Measurements from ENCODE around the gene KRTAP5-10.
"Not testable (repeated sequence)": the region's sequence is repeated elsewhere in the genome, so short reads cannot be mapped to it uniquely, and the experiment has no call there.

KRTAP5-10 gene, protein sequence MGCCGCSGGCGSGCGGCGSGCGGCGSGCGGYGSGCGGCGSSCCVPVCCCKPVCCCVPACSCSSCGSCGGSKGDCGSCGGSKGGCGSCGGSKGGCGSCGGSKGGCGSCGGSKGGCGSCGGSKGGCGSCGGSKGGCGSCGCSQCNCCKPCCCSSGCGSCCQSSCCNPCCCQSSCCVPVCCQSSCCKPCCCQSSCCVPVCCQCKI

DNA sequence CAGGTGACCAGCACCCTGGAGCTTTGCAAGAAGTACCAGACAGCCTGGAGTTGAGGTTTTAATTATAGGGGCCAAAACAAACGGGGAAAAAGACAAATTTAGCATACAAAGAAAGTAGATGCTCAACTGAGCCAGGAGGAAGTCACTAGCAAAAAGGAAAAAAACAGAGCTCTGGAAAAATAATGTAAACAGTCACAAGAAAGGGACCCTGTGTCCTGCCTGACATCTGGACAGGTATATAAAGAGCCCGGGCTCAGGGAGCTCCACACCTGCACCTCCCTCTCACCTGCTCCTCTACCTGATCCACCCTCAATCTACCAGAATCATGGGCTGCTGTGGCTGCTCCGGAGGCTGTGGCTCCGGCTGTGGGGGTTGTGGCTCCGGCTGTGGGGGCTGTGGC lies at the start of gene KRTAP5-10:
TSS of gene KRTAP5-10 (plus strand) at position 301 of the 400 bp plus-strand sequence. CDS start at position 326, 25 bp downstream.
- DNase-seq (ENCODE audit: low read depth in 2 of 2): no peak

DNA sequence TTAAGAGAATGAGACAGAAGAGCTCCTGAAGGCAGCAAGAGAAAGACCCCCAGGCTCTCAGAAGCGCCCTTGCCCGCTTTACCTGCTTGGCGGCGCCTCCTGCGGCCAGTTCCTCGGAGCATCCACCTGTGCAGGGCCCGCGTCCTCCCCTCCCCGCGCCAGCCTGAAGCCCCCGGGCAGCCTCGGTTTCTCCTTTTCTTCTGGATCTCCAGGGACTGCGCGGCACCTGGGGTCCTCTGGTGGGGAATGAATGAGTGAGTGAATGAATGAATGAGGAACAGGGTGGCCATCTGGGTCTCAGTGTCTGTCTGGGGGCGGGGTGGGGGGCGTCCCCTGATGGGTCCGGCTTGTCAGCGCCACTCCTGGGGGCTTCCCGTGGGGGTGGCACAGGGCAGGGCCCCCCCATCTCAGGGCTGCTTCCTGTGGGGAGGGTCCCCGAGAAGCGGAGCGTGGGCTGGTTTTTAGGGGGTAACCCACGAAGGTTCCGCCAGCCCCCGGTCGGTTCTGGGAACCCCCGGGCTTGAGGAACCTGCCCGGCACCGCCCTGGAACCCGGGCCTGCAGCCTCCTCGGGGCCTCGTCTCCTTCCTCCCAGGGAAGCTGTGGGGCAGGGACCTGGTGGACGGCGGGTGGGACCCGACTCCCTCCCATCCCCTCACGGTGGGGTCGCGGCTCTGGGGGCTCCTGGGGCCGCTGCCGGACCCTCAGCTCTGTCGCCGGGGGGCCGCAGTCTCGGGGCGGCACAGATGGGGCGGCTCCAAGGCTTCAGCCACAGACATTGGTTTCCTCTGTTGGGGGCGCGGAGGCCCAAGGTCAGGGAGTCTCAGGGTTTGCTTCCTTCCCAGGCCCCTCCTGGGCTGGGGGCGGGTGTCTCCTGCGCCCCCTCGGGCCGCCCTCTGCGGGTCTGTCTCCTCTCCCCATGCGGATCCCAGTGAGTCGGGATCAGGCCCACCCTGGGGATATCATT lies 46.6 kb upstream of the KRTAP5-10 start:
- DNase-seq (ENCODE audit: low read depth in 2 of 2): no peak

DNA sequence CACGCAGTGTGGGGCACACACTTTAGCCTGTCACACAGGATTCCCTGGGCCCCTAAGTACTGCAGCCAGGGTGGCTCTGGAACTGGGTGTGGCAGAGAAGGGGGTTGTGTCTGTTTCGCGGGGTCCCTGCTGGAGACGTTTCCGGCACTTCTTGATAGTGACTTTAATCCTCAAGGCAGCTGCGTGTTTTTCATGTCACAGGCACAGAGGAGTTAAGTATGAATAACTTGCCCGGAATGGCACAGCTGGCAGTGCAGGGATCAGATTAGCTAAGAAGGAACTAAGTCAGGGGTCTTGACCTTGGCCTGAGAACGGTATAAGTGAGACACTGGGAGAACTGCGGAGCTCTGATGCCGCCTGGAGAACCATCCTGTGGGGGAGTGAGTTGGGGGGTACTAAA lies 45.8 kb upstream of the KRTAP5-10 start:
- DNase-seq (ENCODE audit: low read depth in 2 of 2): no peak

DNA sequence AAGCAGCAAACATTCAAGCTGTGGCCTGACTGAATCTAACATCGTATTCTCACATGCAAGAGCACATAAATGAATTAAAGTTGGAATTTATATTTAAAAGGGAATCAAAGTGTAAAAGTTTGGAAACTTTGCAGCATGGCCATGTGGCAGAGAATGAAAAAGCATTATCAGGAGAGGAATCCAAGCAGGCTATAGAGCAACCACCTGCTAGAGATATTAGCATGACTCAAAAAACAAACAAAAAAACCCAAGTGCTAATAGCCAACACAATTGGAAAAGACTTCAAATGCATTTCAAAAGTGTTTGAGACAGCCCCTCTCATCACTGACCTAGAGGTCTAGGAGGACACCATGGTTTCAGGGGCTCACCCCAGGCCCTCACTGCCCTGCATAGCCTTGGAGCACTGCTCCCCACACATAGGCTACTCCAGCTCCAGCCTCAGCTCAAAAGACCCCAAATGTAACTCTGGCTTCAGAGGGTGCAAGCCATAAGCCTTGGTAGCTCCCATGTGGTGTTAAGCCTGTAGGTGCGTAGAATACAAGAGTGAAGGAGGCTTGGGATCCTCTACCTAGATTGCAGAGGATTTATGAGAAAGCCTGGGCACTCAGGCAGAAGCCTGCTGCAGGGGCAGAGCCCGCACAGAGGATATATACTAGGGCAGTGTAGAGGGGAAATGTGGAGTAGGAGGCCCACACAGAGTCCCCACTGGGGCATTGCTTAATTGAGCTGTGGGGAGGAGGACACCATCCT lies 40.0 kb upstream of the KRTAP5-10 start:
- DNase-seq (ENCODE audit: low read depth in 2 of 2): no peak

DNA sequence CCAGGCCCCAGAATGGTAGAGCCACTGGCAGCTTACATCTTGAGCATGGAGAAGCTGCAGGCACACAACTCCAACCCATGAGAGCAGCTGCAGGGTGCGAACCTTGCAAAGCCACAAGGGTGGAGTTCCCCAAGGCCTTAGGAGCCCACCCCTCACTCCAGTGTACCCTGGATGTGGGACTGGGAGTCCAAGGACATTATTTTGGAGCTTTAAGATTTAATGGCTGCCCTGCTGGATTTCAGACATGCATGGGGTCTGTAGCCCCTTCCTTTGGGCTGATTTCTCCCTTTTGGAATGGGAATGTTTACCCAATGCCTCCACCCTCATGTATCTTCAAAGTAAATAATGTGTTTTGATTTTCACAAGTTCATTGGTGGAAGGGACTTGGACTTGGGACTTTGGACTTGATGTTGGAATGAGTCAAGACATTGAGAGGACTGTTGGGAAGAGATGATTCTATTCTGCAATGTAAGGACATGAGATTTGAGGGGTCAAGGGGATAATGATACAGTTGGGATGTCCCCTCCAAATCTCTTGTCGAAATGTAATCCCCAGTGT lies 39.3 kb upstream of the KRTAP5-10 start:
- no peak for DNase-seq (ENCODE audit: low read depth in 2 of 2)

DNA sequence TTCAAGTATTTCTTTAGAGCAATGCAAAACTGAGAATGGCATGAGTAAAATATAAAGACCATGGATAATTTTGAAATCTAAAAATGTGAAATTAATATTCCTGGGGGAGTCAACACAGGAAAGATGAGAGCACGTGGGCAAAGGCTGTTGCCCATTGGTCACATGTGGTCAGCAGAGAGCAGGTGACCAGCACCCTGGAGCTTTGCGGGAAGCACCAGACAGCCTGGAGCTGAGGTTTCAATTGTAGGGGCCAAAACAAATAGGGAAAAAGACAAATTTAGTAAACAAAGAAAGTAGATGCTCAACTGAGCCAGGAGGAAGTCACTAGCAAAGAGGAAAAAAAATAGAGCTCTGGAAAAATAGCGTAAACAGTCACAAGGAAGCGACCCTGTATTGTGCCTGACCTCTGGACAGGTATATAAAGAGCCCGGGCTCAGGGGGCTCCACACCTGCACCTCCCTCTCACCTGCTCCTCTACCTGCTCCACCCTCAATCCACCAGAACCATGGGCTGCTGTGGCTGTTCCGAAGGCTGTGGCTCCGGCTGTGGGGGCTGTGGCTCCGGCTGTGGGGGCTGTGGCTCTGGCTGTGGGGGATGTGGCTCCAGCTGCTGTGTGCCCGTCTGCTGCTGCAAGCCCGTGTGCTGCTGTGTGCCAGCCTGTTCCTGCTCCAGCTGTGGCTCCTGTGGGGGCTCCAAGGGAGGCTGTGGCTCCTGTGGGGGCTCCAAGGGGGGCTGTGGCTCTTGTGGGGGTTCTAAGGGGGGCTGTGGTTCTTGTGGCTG lies 38.4 kb upstream of the KRTAP5-10 start, which contains the start of gene KRTAP5-7:
TSS of gene KRTAP5-7 (plus strand) at position 472 of the 780 bp plus-strand sequence. CDS start at position 506, 34 bp downstream.
- DNase-seq (ENCODE audit: low read depth in 2 of 2): not testable (repeated sequence)

DNA sequence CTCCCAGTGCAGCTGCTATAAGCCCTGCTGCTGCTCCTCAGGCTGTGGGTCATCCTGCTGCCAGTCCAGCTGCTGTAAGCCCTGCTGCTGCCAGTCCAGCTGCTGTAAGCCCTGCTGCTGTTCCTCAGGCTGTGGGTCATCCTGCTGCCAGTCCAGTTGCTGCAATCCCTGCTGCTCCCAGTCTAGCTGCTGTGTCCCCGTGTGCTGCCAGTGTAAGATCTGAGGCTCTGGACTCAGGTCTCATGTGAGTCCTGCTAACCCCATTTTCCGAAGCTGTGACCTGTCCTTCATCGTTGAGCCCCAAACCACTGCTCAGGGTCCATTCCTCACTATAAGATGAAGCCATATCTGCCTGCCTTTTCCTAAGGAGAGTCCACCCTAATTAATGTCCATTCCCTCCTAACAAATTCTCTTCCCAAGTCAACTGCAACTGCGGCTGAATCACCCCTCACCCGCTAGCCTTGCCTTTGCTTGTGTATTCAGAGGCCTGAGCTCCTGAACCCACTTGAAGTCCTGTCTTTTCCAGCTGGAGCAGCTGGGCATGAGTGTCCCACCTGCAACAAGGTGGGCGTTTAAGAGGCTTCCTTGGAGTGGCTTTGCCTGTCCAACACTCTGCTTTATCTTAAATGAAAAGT lies 37.7 kb upstream of the KRTAP5-10 start:
- DNase-seq (ENCODE audit: low read depth in 2 of 2): no peak

DNA sequence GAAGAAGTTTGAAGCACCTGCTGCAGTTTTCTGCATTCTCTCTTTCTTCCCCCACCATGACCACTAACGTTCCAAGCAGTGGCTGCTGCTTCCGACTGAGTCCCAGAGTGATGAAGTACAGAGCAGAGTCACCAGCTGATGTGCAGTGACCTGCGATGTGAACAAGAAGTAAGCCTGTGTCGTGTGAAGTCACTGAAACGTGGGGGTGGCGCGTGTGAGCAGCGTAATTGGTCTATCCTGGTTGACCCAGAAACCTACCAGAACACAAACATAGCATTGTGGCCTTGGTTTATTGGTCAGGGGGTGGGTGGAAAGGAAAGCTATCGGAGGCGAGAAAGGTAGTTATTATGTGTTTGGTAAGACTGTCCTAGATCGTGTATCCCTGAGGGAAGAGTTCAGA lies 34.8 kb upstream of the KRTAP5-10 start:
- no peak for DNase-seq (ENCODE audit: low read depth in 2 of 2)

DNA sequence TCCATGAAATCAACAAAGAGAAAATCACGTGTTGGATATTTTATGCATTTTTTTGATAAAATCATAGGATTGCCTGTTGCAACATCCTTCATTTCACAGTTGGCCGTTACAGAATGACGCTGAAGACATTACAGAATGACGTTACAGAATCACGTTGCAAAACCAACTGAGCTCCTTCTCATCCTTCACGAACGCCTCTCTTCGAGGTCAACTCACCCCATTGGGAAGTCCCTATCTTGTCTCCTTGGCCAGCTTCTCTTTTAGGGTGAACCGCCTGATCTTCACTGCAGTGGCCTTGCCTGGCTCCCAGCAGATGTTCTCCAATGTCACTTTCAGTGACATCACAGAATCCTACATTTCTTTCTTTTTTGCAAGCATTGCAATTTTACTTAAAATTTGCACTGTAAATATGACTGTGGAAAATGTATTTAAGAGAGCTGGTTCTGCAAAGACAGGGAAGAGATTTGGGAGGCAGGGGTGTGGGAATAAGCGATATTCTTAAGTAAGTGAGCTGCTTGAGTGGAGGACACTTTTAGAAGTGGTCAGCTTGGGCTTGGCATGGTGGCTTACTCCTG lies 33.2 kb upstream of the KRTAP5-10 start:
- DNase-seq (ENCODE audit: low read depth in 2 of 2): no peak

DNA sequence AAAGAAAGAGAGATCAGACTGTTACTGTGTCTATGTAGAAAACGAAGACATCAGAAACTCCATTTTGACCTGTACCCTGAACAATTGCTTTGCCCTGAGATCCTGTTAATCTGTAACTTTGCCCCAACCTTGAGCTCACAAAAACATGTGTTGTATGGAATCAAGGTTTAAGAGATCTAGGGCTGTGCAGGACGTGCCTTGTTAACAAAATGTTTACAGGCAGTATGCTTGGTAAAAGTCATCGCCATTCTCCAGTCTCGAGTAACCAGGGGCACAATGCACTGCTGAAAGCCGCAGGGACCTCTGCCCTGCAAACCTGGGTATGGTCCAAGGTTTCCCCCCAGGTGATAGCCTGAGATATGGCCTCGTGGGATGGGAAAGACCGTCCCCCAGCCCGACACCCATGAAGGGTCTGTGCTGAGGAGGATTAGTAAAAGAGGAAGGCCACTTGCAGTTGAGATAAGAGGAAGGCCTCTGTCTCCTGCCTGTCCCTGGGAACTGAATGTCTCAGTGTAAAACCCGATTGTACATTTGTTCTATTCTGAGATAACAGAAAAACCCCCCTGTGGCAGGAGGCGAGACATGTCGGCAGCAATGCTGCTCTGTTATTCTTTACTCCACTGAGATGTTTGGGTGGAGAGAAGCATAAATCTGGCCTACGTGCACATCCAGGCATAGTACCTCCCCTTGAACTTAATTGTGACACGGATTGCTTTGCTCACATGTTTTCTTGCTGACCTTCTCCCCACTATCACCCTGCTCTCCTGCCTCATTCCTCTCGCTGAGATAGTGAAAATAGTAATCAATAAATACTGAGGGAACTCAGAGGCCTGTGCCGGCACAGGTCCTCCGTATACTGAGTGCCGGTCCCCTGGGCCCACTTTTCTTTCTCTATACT lies 30.4 kb upstream of the KRTAP5-10 start:
- DNase-seq (ENCODE audit: low read depth in 2 of 2): not testable (repeated sequence)

DNA sequence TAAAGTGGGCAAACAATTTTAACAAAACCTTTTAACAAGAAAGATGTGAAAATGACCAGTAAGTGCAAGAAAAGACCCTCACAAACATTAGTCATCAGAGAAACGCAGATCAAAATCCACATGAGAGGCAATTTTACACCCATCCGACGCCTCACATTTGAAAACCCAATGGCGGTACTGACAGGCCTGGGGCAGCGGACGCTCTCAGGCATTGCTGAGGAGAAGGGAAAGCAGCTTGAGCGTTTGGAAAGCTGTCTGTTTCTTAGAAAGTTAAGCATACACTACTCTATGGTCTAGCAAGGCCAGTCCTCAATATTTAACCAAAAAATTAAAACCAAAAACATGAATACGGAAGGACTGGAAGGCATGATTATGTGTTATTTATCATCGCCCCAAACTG lies 29.5 kb upstream of the KRTAP5-10 start:
- no peak for DNase-seq (ENCODE audit: low read depth in 2 of 2)

DNA sequence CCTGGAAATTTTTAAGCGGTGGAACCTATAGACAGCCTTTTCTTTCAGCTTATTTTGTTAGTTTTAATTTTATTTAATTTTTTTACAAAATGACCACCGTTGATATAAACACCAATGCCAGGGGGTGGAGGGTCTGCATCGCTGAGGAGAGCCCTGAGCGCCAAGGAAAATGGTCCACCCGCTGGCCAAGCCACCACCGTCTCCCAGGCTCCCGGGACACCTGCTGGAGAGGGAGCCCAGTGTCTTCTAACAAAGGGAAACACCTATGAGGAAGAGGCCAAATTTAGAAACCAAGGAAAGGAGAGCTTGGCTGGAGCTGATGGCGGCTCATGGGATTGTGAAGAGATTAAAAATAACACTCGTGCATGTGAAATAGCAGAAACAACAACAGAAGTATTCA lies 27.8 kb upstream of the KRTAP5-10 start:
- no peak for DNase-seq (ENCODE audit: low read depth in 2 of 2)

DNA sequence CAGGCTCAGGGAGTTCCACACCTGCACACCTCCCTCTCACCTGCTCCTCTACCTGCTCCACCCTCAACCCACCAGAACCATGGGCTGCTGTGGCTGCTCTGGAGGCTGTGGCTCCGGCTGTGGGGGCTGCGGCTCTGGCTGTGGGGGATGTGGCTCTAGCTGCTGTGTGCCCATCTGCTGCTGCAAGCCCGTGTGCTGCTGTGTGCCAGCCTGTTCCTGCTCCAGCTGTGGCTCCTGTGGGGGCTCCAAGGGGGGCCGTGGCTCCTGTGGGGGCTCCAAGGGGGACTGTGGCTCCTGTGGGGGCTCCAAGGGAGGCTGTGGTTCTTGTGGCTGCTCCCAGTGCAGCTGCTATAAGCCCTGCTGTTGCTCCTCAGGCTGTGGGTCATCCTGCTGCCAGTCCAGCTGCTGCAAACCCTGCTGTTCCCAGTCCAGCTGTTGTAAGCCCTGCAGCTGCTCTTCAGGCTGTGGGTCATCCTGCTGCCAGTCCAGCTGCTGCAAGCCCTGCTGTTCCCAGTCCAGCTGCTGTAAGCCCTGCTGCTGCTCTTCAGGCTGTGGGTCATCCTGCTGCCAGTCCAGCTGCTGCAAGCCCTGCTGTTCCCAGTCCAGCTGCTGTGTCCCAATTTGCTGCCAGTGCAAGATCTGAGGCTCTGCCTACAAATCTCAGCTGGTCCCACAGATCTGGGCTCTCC lies 27.2 kb upstream of the KRTAP5-10 start, which contains the start of gene KRTAP5-8:
TSS of gene KRTAP5-8 (plus strand) at position 49 of the 689 bp plus-strand sequence. CDS start at position 80, 31 bp downstream.
- DNase-seq (ENCODE audit: low read depth in 2 of 2): not testable (repeated sequence)

DNA sequence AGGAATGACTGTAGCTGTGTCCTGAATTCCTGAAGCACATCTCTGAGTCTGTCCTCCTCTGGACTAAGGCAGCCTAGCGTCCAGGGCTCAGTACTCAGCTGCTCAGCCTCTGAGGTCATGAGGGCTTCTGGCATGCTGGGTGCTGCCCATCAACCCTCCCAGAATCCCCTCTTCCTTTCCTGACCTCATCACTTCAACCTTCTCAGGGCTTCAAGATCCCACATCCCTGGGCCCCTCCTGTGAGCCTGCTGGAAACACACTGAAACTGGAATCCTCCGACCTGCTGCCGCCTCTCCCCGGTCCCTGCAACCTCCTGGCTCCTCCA lies 26.7 kb upstream of the KRTAP5-10 start:
- DNase-seq (ENCODE audit: low read depth in 2 of 2): no peak

DNA sequence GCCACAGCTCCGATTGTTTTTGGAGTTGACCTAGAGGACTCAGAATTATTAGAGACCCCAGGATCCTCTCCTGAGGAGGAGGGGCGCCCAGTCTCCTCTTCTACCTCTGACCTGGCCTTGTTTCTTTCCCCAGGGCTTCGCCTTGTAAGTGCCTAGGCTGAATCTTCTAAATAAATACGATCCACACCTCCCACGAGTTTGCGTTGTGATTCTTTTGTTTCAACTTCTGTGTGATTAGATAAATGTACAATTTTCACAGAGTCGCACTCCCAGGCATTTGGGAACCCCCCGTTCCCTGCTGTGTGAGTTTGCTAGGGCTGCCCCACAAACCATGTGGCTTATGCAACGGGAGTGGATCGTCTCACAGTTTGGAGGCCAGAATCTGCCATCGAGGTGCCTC lies 26.3 kb upstream of the KRTAP5-10 start:
- DNase-seq (ENCODE audit: low read depth in 2 of 2): no peak

DNA sequence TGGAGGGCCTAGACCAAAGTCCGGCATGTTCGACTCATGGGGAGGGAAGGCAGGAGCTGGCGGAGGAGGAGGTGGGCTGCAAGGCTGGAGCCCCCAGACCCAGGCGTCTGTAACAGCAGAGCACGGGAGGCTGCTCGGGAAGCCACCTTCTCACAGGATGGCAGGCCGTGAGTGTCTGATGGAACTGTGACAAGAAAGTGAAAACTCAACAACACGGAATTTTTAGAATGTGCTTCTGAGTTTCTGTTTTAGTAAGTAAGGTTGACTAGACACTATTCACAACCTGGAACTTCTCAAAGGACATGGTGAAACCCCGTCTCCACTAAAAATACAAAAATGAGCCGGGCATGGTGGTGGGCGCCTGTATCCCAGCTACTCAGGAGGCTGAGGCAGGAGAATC lies 25.4 kb upstream of the KRTAP5-10 start:
- not testable (repeated sequence) for DNase-seq (ENCODE audit: low read depth in 2 of 2)

DNA sequence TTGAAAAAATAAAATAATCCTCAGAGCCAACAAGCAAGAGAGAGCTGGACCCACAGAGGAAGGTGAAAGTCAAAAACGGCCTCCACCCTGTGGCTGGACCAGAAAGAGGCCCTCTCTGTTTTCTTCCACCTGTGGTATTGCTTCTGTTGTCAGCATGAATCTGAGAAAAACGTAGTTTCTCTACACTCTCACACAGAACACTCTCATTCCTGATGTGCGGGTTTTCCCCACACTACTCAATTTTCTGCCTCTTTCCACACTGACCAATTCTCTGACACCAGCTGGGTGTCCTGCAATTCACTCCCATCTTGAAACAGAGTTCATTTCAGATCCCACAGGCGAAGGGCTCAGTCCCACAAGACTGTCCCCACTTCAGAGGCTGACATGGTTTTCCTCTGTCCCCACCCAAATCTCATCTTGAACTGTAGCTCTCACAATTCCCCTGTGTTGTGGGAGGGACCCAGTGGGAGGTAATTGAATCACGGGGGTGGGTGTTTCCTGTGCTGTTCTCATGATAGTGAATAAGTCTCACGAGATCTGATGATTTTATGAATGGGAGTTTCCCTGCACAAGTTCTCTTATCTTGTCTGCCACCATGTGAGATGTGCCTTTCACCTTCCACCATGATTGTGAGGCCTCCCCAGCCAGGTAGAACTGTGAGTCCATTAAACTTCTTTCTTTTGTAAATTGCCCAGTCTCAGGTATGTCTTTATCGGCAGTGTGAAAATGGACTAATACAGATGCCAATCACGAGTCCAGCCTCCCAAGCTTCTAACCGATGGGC lies 24.6 kb upstream of the KRTAP5-10 start:
- not testable (repeated sequence) for DNase-seq (ENCODE audit: low read depth in 2 of 2)

DNA sequence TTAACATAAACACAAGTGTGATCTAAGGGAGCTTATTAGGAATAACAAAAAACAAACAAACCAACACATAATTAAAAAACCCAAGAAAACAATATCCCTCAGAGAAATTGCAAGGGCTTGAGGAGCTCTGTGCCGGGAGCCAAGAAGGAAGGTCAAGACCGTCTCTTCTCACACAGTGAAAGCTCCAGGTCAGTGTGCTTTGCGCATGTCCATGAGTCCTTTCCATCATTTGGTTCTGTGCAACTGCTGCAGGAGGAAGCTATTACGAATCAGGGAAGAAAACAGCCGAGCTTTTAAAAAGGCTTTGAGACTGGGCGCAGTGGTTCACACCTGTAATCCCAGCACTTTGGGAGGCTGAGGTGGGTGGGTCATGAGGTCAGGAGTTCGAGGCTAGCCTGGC lies 23.0 kb upstream of the KRTAP5-10 start:
- no peak for DNase-seq (ENCODE audit: low read depth in 2 of 2)

All from stimulated activated CD8-positive, alpha-beta memory T cell treated with anti-CD3 and anti-CD28 coated beads, Interleukin-2, amount 100 ng/mL, for 1 hour (primary cell).